Activated CD4-positive, alpha-beta T cell treated with anti-CD3 and anti-CD28 coated beads, Interleukin-2, Interleukin-4, amounts not matched to agents 100 ng/mL and 50 ng/mL, durations not matched to agents 16 hours and 8 hours (primary cell): ENCODE measurements around the gene SEMA5A.

Source experiments
- DNase-seq: peaks from one replicate; pipeline ENCODE4 v3.0.0-alpha.2; 2020; ENCODE audit warnings: low spot score

The SEMA5A gene, protein sequence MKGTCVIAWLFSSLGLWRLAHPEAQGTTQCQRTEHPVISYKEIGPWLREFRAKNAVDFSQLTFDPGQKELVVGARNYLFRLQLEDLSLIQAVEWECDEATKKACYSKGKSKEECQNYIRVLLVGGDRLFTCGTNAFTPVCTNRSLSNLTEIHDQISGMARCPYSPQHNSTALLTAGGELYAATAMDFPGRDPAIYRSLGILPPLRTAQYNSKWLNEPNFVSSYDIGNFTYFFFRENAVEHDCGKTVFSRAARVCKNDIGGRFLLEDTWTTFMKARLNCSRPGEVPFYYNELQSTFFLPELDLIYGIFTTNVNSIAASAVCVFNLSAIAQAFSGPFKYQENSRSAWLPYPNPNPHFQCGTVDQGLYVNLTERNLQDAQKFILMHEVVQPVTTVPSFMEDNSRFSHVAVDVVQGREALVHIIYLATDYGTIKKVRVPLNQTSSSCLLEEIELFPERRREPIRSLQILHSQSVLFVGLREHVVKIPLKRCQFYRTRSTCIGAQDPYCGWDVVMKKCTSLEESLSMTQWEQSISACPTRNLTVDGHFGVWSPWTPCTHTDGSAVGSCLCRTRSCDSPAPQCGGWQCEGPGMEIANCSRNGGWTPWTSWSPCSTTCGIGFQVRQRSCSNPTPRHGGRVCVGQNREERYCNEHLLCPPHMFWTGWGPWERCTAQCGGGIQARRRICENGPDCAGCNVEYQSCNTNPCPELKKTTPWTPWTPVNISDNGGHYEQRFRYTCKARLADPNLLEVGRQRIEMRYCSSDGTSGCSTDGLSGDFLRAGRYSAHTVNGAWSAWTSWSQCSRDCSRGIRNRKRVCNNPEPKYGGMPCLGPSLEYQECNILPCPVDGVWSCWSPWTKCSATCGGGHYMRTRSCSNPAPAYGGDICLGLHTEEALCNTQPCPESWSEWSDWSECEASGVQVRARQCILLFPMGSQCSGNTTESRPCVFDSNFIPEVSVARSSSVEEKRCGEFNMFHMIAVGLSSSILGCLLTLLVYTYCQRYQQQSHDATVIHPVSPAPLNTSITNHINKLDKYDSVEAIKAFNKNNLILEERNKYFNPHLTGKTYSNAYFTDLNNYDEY

DNA sequence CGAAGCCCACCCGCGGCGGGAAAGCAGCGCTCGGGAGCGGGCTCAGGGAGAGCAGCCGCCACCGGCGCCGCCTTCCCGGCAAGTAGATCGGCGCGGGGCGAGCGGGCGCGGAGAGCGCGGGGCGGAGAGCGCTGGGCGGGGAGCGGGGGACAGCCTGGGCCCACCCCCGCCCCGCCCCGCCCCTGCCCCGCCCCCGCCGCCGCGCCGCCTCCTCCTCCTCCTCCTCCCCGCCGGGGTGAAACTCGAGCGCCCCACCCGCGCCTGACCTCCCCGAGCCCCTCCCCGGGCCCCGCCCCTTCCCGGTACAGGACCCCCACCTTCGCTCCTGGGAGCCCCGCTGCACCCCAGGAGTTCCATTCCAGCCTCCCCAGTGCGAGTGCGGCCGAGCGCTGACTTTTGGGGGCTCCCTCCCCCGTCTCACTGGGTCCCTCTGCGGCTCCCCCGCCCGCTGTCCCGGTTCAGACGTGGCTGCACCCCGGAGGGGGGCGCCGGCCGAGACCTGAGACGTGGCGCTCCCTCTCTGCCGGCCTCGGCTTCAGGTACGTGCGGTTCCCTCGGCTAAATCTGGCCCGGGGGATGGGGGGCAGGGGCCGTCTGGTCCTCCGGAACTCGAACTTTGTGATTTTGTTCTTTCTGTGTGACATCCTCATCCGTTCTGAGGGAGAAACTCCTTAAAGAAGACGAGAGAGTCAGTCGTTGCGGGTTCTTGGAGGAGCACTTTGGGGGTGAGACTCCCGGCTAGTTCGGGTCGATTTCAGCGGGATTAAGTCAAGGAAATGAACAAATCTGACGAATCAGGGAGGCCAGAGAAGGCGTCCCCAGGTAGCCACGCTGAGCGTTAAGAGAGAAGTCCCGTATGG is at the start of gene SEMA5A:
TSS of gene SEMA5A (minus strand) at position 84 of the 860 bp plus-strand sequence. CDS start 166,129 bp downstream, outside the sequence.
- peak; percentile 0 for DNase-seq

DNA sequence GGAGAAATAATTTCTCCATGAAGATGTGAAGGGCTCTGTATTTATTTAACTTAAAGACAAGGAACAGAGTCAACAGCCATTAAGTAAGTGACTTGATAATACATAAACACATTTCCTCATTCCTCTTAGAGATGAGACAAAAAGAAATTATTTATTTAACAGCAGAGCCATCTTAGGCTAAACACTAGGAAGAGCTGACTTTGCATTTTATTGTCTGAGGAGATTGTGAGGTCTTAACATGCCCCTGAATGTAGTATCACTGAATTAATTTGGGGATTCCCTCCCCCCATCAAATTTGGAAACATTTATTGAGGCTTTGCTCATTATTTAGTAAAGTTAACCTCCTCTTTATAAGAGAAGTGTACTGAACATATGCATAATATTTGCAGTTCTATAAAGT is 49.0 kb upstream of the SEMA5A start:
- DNase-seq: no peak

DNA sequence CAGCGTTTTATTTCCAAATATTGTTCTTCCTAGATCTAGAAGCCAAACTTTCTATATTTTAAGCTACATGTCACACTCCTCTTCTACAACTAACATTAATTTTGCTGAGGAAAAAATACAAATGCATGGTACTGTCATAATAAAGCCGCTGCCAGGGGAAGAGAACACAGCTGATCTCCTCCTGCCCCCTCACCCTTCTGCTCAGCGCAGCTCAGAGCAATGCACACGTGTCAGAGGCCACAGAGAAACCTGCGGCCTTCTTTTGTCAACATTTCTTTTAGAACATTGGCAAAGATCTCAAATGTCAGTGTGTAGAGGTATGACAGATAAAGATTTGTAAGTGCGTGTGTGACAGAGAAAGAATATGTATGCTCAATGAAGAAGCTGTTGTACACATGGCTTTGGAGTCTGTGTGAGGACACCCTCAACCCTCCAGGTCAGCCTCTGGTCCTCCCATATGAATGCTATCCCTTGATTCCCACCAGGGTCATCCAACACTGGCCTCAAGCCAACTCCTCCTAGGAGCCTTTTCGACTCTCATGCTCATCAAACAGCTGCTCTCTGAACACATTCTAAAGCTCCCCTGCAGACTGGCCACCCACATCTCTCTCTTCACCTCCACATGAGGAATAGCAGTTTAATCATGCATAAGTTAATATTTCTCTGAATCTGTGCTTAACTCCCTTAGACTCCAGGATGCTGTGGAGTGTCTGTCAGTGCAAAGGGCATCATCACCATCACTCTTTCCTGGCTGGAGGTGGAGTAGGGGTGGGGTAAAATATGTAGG is 43.4 kb upstream of the SEMA5A start:
- no peak for DNase-seq

DNA sequence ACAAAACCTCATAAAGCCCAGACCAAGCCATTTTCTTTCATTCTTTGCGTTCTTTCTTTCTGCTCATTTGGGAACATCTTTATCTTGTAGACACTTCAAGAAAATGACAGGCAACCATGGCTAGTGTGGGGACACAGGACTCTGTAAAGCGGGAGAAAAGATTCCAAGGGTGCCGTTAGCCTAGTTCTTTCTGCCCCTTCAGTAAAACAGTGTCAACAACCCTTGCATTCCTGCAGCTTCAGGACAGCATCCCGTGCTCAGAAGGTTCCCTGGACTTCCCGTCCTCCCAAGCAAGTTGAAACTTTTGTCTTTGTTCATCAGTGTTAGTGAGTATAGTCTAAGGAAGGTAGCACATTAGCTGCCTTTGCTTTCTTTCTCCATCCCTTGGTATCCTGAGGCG is 42.4 kb upstream of the SEMA5A start:
- no peak for DNase-seq

DNA sequence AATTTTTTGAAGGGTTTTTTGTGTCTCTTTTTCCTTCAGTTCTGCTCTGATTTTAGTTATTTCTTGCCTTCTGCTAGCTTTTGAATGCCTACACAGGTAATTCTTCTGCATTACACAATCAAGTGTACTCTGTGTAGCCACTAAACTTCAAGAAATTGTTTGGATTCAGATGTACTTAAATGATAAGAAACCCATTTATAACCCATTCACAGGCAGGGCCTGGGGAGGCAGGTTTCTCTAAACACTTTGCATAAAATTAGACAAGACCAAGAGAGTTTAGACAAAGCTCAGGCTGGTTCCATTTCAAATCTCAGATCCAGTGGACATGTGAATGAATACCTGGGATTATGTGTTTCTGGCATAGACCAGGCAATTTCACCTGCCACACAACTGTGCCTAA is 41.3 kb upstream of the SEMA5A start:
- DNase-seq: no peak

DNA sequence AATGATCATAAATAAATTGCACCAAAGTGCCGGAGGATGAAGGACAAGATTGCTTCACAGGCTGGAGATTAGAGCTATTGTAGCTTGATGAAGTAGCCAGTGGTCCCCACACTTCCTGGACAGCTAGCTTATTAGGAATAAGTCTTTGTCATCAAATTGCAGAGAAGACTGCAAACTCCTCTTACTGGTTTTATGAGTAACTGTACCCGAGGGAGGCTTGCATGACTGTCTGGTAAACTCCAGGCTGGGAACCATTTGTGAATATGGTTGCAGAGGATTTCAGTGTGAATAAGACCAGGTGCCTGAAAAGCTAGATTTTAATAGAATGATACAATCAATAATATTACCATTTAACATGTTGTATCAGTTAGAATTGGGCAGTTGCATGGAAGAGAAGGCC is 36.5 kb upstream of the SEMA5A start:
- no peak for DNase-seq

DNA sequence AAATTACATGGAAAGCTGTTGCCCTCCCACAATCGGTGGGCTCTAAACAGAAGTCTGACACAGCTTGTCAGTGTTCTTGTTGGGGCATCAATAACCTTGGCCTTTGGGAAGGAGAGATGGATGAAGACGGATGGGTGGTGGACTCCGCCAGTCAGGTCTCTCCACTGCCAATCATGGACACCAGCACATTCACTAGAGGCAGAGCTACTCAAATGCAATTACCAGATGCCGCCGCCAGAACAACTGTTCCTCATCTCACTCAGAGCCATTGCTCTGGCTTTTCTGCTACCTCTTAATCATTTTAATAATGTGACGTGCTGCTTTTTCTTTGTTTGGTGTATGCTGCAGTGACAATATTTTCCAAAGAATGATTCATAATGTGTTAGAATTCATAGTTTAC is 27.9 kb upstream of the SEMA5A start:
- DNase-seq: no peak

DNA sequence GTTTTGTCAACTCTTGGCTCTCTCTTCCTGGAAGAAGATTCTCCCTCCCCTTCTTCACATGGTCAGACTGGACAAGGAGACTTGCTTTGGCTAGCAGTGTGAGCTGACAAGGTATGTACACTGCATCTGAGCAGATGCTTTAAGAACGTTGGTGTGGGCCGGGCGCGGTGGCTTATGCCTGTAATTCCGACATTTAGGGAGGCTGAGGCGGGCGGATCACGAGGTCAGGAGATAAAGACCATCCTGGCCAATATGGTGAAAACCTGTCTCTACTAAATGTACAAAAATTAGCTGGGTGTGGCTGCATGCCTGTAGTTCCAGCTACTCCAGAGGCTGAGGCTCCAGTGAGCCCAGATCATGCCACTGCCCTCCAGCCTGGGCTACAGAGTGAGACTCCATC is 26.4 kb upstream of the SEMA5A start:
- DNase-seq: no peak

DNA sequence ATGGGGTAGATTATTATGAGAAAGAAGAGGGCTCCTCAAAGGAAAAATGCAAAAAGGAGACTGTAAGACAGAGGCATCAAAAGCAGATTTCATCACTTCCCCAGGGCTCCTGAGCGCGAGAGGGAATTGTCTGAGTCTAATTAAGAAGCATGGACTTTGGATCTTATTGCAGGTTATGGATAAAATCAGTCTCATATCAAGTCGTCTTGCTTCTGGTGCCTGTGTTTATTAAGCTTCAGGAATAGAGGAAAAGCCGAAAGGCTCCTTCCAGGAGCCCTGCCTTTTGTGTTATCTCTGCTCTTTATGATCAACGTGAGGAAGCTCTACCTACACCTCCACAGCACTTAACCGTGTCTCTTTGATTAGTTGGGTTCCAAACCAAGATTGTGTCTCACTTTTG is 25.0 kb upstream of the SEMA5A start:
- no peak for DNase-seq

DNA sequence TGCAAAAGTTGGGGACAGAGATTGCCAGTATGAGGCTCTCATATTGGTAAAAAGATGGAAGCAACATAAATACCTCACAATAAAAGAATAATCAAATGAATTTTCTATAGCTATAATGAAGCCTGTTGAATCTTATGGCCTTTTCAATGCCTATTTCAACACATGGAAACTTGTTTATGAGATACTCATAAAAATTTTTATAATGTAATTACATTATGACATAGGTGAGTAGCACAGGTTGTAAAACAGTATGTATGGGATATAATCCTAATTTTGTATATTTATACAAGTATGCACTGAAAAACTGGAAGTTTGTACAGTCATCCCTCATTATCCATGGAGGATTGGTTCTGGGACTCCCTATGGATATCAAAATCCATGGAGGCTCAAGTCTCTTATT is 21.2 kb upstream of the SEMA5A start:
- no peak for DNase-seq

DNA sequence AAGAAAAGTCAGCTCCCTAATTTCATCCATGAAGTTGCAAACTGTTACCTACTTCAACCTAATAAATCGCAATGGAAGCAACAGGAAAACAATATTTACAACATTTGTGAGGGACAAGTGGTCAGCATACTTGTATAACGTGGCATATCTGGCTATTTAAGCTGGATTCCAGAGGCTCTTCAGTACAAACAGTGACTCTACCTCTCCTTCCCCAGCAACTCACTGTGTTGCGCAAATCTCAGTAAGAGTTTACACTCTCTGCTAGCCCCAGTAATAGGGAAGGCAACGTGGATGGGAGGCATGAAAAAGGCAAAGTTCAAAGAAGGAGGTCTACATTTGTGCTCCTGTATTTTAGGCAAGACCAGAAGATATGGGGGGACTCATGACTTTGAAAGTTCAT is 18.9 kb upstream of the SEMA5A start:
- no peak for DNase-seq

DNA sequence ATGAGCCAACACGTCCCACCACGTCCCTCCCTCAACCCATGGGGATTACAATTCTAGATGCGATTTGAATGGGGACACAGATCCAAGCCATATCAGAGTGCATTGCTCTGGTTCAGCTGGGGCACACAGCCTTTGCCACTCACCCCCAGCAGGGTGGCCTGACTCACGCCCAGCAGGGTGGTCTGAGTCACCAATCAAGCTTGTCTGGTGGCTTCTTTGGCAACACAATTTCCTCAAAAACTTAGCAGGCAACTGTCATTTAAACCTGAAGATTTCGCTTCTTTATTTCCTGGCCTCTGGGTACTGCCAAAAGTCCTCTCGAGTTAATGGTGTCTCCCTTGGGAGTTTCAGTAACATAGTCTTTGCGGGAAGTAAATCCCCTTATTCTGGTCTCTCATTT is 16.3 kb upstream of the SEMA5A start:
- DNase-seq: no peak

DNA sequence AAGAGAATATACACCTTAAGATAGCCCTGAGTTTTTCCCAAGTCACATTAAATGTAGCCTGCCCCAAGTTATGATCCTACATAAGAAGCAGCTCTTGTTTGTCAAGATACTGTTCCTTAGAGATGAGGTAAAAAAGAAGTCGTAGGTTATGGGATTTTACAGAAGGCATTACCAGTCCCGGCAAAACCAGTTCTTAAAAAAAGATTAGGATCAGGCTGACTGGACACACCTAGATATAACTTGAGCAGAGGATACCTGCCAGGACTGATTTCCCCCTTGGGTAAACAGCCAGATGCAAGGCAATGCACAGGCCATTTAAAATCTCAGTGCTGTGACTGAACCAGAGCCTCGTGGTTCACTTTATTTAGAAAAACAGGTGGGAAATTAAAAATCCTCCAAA is 14.1 kb upstream of the SEMA5A start:
- no peak for DNase-seq

DNA sequence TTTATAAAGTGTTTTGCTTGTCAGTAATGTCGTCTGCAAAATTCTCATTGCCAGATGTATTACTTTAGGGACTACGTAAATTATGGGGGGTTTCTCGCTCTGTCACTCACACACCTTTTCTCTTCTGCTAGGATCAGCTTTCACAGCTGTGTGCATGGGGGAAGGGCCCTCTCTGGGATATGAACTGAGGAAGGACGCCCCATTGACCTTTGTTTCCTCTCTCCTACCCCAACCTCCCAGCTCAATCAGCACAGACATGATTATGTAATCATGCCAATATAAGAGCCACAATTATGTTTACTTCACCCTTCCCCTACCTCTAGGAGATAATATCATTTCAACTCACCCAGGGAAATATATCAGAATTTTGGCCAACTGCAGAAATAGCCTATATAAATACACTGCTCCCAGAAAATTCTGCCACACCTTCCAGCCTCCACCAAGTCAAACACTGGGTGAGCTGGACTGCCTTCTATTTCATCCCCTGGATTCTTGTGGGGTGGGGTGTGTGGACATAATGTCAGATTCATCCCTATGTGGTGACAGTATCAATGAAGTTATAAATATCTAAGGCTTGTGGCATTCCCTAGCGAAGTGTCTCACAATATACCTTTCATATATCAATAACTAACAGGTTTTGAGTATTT is 12.6 kb upstream of the SEMA5A start:
- no peak for DNase-seq

DNA sequence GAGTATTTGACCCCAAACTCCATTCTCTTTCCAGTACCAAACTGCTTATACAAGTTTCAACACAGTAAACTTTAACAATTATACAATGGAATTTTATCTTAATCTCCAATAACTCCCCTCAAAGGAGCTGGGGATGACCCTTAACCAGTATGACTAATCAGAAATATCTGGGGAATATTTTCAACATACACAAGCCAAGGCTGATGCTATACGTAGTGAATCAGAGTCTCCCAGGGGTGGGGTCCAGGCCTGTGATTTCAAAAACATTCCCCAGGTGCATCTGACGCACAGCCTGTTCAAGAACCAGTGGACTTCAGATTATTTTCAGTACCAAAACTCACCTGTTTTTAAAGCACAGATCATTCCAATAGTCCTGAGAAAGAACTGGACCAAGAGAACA is 11.8 kb upstream of the SEMA5A start:
- DNase-seq: no peak

DNA sequence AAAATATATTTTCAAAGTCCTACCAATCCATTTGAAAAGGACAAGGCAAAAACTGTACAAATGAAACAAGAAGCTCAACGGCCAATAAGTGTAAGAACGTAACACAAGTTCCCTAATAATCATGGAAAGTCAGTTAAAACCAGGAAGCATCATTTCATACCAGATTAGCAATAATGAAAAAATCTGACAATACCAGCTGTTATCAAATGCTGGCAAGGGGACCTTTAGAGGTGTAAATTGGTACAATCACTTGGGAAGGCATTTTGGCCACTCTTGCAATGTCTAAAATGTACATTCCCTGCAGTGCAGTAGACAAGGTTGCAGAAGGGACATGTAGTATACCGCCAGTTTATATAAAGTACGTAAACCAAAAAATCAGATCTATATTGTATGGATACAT is 10.1 kb upstream of the SEMA5A start:
- no peak for DNase-seq

DNA sequence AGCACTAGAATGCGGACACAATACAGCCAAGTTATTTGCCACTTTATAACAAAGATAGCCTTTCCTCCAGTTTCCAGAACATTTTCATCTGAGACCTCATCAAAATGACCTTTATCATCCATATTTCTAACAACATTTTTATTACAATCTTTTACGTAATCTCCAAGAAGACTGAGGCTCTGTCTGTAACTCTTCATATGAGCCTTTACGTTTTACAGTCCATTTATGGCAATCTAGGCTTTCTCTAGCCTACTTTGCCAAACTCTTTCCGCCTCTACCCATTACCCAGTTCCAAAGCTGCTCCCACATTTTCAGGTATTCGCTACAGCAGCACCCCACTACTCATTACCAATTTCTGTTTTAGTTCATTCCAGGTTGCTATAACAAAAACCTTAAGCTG is 8.2 kb upstream of the SEMA5A start:
- DNase-seq: no peak

DNA sequence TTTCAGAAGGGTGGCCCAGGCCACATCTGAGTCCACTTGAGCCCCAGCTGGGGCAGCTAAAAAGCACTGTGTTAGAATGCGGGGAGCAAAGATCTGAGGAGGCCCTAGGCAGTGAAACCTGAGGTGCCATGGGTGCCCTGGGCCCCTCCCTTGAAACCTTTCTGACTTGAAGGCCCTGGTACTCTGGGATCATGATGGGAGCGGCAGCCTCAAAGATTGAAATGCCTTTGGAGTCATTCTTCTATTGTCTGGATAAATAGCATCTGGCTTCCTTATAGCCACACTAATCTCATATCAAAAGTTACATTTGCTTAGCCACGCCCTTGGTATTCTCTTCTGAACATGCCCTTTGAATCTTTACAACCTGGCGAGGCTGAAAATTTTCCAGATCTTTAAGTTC is 7.7 kb upstream of the SEMA5A start:
- no peak for DNase-seq

DNA sequence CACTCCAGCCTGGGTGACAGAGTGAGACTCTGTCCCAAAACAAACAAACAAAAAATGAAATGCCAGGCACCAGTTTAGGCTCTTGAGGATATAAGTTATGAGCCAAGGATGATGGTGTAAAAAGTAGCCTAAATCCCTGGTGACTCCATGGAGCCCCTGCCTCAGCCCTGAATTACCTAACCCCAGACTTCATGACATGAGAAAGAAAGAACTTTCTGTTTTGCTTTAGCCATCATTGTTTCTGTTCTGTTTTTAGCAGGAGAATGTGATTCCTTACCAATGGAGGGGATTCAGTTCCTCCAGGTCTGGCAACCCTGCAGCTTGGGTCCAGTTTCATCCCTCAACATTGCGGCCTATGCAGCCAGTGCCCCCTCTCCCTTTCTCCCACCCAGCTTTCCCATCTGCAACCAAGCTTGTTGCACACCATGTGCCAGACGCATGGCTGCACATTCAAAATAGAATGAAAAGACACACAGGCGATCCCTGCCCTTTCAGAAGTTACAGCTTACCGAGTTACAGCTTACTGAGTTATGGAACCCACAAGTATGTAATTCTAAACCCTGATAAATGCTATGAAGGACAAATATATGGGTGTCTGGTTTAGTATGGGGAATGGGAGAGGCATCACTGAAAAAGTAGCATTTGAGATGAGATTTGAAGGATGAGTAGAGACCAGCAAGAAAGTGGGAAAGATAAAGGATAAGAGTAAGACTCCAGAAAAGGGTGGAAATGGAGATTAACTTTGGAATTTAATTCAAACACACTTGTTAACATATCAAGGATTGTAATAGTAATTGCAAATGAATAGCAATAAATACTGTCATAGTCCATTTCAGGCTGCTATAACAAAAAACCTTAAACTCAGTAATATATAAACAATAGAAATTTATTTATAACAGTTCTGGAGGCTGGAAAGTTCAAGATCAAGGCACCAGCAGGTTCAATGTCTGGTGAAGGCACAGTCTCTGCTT is 6.0 kb upstream of the SEMA5A start:
- DNase-seq: no peak
